HG03060 (cell line): ENCODE measurements around the gene TNS1.

Experiments used
- ATAC-seq: cut with Tn5 transposase; IDR thresholded peaks from one replicate; pipeline ENCODE4 v1.9.1; 2021; ENCODE audit warnings: low read depth, moderate number of reproducible peaks; ENCODE audit not compliant: unreplicated experiment

TNS1 gene

GRCh38 chr2:218002143-218002844 lies 501 bp downstream of the TNS1 start:
- no peak for ATAC-seq

DNA sequence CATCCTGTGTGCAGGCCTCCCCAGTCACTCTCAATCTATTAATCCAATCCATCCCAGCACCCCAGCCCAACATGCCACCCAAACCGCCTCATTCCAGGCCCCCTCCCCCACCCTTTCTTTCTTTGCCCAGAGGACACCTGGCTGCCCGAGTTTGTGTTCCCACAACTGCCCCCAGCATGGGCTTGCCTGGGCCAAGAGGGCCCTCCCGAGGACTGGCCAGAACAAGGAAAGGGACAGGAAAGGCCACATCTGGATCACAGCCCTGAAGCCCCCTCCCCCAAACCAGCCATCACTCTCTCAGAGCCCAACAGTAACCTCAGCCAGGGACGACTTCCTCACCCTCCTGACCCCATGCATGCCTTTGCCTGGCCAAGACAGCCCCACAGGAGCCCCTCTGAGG lies 1.2 kb downstream of the TNS1 start:
- no peak for ATAC-seq

DNA sequence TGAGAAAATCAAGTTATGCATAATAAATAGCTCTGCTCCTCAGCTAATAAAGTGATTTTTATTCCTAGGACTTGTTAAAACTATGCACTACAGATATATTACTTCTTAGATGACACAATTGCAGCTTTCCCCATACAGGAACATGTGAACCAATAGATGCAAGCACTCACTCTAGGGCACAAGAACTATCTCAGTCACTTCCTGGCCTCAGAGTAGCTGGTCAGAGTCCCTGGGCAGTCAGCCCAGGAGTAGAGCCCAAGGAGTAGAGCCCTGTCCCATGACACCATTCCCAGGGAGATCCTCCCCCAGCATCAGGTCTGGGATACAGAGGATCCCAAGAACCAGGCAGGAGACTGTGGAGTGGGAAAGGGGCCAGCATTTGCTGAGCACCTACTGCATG lies 2.7 kb downstream of the TNS1 start:
- ATAC-seq, result no peak

GRCh38 chr2:217999595-217999959 lies 3.2 kb downstream of the TNS1 start:
- no peak for ATAC-seq

DNA sequence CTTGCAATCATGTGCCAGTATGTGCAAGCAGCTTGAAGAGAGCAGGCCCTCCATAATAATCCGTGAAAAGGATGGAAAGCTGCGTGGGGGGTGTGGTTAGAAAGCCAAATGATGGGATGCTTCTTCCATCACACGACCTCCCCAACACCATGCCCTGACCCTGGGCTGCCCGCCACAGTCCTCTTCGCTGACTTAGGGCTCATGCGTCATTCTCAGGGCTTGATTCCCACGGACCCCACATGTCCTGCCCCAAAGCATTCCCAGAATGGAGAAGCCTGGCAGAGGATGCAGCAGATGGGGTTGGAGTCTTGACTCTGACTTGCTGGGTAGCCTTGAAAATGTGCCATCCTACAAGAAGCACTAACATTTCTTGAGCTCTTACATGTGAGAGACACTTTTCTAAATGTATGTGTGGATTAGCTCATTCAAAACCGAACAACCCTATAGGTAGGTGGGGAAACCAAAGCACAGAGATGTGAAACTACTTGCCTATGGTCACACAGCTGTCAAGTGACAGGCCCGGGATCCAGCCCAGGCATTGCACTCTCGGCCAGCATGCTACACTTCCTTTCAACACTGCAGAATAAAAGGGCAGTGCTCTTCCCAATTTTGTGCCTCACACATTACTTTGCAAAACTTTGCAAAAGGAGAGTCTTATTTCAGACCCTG lies 3.7 kb downstream of the TNS1 start:
- no peak for ATAC-seq

- ATAC-seq, result no peak
These were observed 5.3 kb downstream of the TNS1 start for GRCh38 chr2:217997510-217997909.

DNA sequence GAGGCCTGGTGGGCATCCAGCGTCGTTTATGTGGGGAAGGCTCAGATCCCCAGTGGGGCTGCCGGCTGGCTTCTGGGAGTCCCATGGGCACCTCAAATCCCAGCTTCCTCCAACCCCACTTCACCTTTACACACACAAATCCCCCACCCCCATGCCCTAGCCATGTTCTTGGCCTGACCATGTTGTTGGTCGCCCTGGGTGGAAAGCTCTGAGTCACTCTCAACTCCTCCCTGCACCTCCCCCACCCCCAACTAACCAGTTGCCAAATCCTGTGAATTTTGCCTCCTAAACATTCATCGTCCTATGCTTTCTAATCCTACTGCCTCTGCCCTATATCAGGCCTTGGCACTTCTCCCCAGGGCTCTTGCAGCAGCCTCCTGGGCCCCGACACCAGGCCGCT lies 6.4 kb downstream of the TNS1 start:
- no peak for ATAC-seq

DNA sequence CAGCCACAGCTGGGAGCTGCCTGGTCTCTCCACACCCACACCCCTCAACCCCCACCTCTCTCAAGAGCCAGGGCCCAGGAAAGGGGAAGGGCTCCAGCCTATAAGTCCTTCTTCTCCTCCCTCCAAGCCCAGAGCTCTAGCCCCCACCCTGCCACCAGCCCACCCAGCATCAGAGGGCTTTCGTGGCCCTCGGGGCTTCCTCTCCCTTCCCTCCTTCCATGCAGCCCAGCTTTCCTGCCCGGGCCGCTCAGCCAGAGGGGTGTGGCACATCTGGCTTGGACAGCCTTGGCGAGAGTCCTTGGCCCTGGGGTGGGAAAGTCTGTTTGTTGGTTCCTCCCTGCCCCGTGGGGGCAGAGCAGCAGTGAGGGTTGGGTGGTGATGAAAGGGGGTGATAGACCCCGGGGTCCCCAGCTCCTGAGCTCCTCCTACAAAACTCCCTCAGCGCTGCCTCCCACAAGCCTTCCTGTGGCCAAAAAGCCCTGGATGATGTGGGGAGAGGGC lies 7.0 kb downstream of the TNS1 start:
- no peak for ATAC-seq

DNA sequence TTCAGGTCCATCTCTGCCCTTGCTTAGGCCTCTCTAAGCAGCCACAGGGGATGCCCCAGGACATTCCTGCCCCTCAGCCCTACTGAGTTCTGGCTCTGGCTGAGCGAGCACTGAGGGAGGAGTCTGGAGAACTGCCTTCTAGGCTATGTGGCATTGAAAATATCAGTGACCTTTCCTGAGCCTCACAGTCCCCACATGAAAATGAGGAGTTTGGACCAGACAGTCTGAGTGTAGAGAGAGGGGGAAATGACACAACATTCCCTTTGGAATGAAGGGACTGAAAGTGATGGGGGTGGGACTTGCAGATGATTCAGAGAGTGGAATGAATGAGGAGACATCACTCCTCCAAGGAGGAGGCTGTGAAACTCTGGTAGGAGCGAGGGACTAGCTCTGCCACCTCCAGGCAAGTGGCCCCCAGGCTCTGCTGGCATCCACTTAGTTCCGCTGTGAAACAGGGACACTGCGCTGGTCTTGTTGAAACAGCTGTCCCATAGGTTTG lies 8.0 kb downstream of the TNS1 start:
- ATAC-seq, result no peak

- no peak for ATAC-seq
These were observed 8.9 kb downstream of the TNS1 start for GRCh38 chr2:217993817-217994463.

DNA sequence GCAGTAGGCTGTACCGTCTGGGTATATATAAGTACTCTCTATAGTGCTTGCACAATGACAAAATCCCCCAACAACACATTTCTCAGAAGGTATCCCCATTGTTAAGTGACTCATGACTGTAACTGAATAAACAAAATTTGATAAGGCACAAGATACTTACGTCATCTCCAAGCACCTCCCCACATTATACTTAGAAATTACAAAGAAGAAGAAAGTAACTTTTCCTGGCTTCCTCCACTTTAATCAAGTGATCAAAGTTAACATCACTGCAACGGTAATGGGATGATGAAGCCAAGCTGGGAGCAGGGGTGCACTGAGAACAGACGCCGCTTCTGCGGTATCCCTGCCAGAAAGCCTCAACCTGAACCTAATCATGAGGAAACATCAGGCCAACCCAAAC lies 9.7 kb downstream of the TNS1 start:
- ATAC-seq, result no peak

- ATAC-seq, result no peak
These were observed 10.7 kb downstream of the TNS1 start for GRCh38 chr2:217992061-217992460.

DNA sequence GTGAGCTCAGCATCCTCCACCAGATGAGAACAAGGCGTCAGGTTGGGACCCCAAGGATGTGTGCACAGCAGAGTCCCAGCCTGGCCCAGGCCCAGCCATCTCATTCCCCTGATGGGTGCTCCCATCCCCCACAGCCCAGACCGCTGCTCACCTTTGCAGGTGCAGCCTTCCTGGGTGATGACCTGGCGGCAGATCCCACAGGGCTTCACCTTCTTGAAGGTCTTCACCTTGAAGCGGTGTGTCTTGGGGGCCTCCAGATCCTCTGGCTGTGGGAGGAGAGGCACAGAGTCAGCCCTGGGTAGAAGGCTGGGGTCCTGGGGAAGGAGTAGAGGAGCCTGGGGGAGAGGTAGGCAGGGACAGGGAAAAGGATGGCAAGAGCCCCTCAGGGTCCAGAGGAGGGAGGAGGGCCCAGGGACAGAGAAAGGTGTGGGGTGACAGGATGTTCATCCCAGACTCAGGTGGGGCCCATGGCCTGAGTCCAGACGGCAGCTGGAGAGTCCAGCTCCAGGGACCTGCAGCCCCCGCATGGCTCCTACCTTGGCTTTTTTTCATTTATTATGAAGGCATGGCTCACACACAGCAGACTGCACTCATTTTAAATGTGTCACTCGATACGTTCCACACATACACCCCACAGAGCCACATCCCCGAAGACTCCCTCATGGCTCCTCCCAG lies 11.9 kb downstream of the TNS1 start:
- ATAC-seq, result no peak

- ATAC-seq, result no peak
These were observed 12.4 kb downstream of the TNS1 start for GRCh38 chr2:217990389-217990788.

- ATAC-seq, result no peak
These were observed 13.4 kb downstream of the TNS1 start for GRCh38 chr2:217989221-217989948.

DNA sequence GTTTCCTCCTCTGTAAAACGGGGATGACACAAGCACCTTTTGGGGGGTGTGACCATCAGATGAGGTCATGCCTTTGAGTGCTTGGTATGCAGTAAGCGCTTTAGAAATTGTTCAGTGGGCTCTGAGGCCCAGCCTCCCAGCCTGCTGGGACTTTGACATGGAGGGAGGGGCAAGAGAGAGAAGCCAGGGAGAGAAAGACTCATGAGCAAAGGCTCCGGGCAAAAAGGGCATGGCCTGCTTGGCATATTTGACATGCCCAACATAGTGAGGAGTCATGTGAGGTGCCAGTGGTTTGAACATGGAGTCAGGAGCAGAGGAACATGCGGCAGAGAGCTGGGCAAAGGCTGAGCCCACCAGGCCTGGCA lies 14.0 kb downstream of the TNS1 start:
- no peak for ATAC-seq

GRCh38 chr2:217988014-217988839 lies 14.6 kb downstream of the TNS1 start:
- ATAC-seq, result no peak

DNA sequence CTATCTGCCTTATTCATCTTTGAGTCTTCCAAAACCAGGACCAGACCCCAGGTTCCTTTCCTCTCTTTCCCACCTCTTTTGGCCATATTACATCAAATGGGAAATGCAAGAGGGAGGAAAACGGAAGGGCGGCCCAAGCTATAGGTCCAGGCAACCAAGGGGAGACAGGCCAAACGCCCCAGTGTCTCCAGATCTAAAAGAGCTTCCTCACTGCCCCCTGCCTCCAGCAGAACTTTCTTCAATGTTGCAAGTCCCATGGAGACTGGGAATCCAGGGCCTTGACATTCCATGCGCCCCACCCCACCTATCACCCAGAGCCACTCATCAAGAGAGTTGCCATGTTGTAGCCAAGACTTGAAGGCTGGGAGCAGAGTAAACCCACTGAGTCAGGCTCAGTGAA lies 15.4 kb downstream of the TNS1 start:
- ATAC-seq, result no peak

DNA sequence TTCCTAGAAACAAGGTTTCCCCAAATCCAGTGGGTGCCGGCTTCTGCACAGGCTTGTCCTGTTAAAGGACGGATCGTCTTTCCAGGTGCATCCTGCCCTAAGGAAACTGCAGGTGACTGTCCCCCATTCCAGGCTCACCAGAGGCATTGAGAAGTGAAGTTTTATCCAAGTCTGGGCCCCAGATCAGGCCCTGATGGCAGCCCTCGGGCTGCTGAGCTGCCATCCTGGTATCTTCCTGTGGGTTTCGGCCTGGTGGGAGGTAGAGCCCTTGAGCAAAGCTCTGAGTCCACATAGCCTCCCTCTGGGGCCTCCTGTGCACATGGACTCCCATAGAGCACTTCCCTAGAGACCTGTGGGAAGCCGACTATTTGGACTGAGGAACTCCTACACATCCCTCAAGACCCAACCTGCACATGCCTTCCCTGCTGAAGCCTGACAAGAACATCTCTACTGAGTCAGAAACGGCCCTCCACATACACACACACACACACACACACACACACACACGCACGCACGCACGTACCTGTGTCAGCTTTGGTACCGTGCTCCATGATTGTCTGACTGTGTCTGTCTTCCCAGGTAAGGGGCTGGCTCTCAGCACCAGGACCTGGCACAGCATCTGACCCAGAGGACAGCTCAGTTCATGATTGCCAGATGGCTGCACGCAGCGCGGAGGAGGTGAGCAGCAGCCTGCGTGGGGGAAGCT lies 16.4 kb downstream of the TNS1 start:
- ATAC-seq, result no peak
